HepG2 (cell line): ENCODE data around the gene TUFM. TPM values are rescaled to one million over a fixed set of nuclear protein-coding genes. Genes with fewer than 3 reads are reported as not detected.
A peak's percentile ranks its signal among the peaks of the same experiment; 100 is the strongest.

ENCODE experiments used
- BRCA1 ChIP-seq: sonication (generic); formaldehyde crosslinking; IDR thresholded peaks from 2 replicates; pipeline ENCODE4 v1.4.0; 2020; ENCODE audit warnings: missing genetic modification reagents
- GMEB1 ChIP-seq: sonication (generic); formaldehyde crosslinking; IDR thresholded peaks from 2 replicates; pipeline ENCODE4 v1.5.1; 2020; ENCODE audit warnings: missing genetic modification reagents, mild to moderate bottlenecking, borderline replicate concordance
- HNF1B ChIP-seq: sonication (generic); formaldehyde crosslinking; IDR thresholded peaks from 2 replicates; pipeline ENCODE4 v1.5.1; 2020; ENCODE audit warnings: mild to moderate bottlenecking, moderate library complexity, missing genetic modification reagents
- HNF4G ChIP-seq, 2 experiments: sonication (generic) in 1 of 2; formaldehyde crosslinking in 1 of 2; IDR thresholded peaks; 2 replicates each; pipeline versions ENCODE4 v1.4.0 to v1.6.1; 2011 to 2020; ENCODE audit warnings: borderline replicate concordance in 2 of 2, low read depth in 2 of 2, mild to moderate bottlenecking in 2 of 2, low read length in 1 of 2, missing genetic modification reagents in 1 of 2, moderate library complexity in 1 of 2
- IRF2 ChIP-seq: IDR thresholded peaks from 2 replicates; pipeline ENCODE4 v1.6.1; 2018; ENCODE audit warnings: missing genetic modification reagents, missing compliant biosample characterization
- JUN ChIP-seq: sonication (generic); formaldehyde crosslinking; IDR thresholded peaks from 2 replicates; pipeline ENCODE4 v1.4.0; 2020; ENCODE audit warnings: mild to moderate bottlenecking, missing genetic modification reagents
- RERE ChIP-seq: IDR thresholded peaks from 2 replicates; pipeline ENCODE4 v1.6.1; 2016; ENCODE audit warnings: low read depth, missing genetic modification reagents, missing compliant biosample characterization
- SIN3B ChIP-seq: fragments of 150-350 bp; IDR thresholded peaks from 2 replicates; pipeline ENCODE4 v1.6.1; 2014; ENCODE audit warnings: low read length
- THAP7 ChIP-seq: sonication (generic); formaldehyde crosslinking; IDR thresholded peaks from 2 replicates; pipeline ENCODE4 v1.8.1; 2023; ENCODE audit warnings: mild to moderate bottlenecking, missing genetic modification reagents
- YY1 ChIP-seq: IDR thresholded peaks from 2 replicates; pipeline ENCODE4 v1.6.1; 2011; ENCODE audit warnings: low read length, low read depth, moderate library complexity, mild to moderate bottlenecking; ENCODE audit not compliant: insufficient read depth, insufficient replicate concordance
- ZNF207 ChIP-seq: fragments of 450-650 bp; IDR thresholded peaks from 2 replicates; pipeline ENCODE4 v1.6.1; 2016; ENCODE audit warnings: antibody characterized with exemption, borderline replicate concordance
- polyA plus RNA-seq, 8 experiments: library from polyadenylated mRNA; depleted of rRNA in 3 of 8; stranded (reverse) in 7 of 8; unstranded in 1 of 8; fragments of >200 nt; fragmentation: Illumina TruSeq in 4 of 8; extraction: Trizol in 4 of 8; gene quantifications; 2 replicates each; pipeline versions ENCODE4 v1.2.1 to v1.2.3, GENCODE V29; 2011 to 2016; ENCODE audit warnings: low read depth in 4 of 8, missing spikeins in 1 of 8, mixed read lengths in 1 of 8; ENCODE audit not compliant: insufficient read depth in 1 of 8
- total RNA-seq, 5 experiments: library from RNA; depleted of rRNA; stranded (reverse); fragments of >200 nt; fragmentation: Illumina TruSeq; extraction: Trizol; gene quantifications; 2 replicates each; pipeline ENCODE4 v1.2.3, GENCODE V29; 2016; ENCODE audit warnings: low read depth in 1 of 5

TUFM gene
- total and polyA plus RNA-seq, 2 of the 13 experiments (the other 11 are each of a cell fraction or from before 2014, with no cell fraction given), result 206 to 298 TPM

GRCh38 chr16:28846080-28846932 lies at the start of gene TUFM (continued):
- 0 out of 2 replicates have a peak, but pooled peaks have one; percentile 45 for TF ChIP-seq RERE
- TF ChIP-seq BRCA1 (CRISPR knock-in tag), result peak; percentile 12; the same call in 1 of the 2 replicates
- peak; percentile 98 for TF ChIP-seq IRF2 (CRISPR knock-in tag)
- TF ChIP-seq JUN (CRISPR knock-in tag), result peak; percentile 51; the same call in 1 of the 2 replicates
- TF ChIP-seq HNF1B (CRISPR knock-in tag), result peak; percentile 96
- TF ChIP-seq GMEB1, result peak; percentile 97
- TF ChIP-seq YY1, result peak; percentile 95
- TF ChIP-seq HNF4G (IDR thresholded peaks at IDR 0.05; ENCODE audit: borderline replicate concordance, low read depth, low read length), result no peak
- peak; percentile 82 for TF ChIP-seq HNF4G (CRISPR knock-in tag; IDR thresholded peaks at IDR 0.05; ENCODE audit: borderline replicate concordance, low read depth)
- peak; percentile 98 for TF ChIP-seq THAP7
- TF ChIP-seq ZNF207, result no peak
- peak; percentile 75; the same call in 1 of the 2 replicates for TF ChIP-seq SIN3B
